Upper lobe of left lung (tissue), 4 donors: ENCODE measurements around the gene RUNX1.

ENCODE experiments used
- EP300 ChIP-seq, 4 donors: sonication (generic); formaldehyde crosslinking; IDR thresholded peaks; one replicate each; pipeline ENCODE4 v1.5.1; 2017; ENCODE audit warnings: antibody characterized with exemption in 4 of 4, control low read depth in 2 of 4
- POLR2A ChIP-seq, 4 donors: fragments of 450-650 bp; IDR thresholded peaks; one replicate each; pipeline ENCODE4 v1.5.1; 2016 to 2017; ENCODE audit warnings: antibody characterized with exemption in 4 of 4, mild to moderate bottlenecking in 2 of 4
- TF ChIP-seq, protein P1 (sequence below), 6 experiments: fragments of 450-650 bp in 4 of 6; fragments of 200-600 bp in 2 of 6; sonication (generic) in 2 of 6; IDR thresholded peaks; one replicate each; pipeline ENCODE4 v1.5.1; 2016 to 2019; ENCODE audit warnings: antibody characterized with exemption in 6 of 6

DNA sequence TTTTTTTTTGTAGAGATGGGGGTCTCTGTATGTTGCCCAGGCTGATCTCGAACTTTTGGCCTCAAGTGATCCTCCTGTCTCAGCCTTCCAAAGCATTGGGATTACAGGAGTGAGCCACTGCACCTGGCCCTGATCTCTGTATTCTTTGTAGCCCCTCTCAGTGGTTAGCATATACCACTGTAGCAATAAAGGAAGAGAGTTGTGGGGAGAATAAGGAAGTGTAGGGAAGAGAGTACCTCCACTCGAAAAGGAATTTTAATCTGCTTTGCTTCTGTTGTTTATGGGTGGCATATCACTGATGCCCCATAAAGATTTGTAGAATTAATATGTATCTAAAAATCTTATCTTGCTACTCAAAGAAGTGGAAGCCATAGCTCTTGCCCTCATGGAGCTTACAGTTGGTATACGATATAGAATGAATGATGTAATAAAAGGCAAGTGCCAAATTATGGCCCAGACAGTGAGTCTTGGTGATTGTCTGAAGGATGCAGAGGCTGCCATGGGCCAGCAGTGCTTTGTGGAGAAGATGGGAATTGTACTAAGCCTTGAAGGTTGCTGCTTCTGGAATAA lies 284.3 kb downstream of the RUNX1 start:
- TF ChIP-seq, protein P1, sequence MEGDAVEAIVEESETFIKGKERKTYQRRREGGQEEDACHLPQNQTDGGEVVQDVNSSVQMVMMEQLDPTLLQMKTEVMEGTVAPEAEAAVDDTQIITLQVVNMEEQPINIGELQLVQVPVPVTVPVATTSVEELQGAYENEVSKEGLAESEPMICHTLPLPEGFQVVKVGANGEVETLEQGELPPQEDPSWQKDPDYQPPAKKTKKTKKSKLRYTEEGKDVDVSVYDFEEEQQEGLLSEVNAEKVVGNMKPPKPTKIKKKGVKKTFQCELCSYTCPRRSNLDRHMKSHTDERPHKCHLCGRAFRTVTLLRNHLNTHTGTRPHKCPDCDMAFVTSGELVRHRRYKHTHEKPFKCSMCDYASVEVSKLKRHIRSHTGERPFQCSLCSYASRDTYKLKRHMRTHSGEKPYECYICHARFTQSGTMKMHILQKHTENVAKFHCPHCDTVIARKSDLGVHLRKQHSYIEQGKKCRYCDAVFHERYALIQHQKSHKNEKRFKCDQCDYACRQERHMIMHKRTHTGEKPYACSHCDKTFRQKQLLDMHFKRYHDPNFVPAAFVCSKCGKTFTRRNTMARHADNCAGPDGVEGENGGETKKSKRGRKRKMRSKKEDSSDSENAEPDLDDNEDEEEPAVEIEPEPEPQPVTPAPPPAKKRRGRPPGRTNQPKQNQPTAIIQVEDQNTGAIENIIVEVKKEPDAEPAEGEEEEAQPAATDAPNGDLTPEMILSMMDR (IDR thresholded peaks at IDR 0.05), result no peak
- TF ChIP-seq POLR2A (IDR thresholded peaks at IDR 0.05) (no peak), EP300 (IDR thresholded peaks at IDR 0.05) (no peak)
